ENCODE measurements around the gene FBXL17. TPM values are rescaled to one million over a fixed set of nuclear protein-coding genes. Genes with fewer than 3 reads are reported as not detected.

FBXL17 gene
- 36.7 TPM for total RNA-seq

DNA sequence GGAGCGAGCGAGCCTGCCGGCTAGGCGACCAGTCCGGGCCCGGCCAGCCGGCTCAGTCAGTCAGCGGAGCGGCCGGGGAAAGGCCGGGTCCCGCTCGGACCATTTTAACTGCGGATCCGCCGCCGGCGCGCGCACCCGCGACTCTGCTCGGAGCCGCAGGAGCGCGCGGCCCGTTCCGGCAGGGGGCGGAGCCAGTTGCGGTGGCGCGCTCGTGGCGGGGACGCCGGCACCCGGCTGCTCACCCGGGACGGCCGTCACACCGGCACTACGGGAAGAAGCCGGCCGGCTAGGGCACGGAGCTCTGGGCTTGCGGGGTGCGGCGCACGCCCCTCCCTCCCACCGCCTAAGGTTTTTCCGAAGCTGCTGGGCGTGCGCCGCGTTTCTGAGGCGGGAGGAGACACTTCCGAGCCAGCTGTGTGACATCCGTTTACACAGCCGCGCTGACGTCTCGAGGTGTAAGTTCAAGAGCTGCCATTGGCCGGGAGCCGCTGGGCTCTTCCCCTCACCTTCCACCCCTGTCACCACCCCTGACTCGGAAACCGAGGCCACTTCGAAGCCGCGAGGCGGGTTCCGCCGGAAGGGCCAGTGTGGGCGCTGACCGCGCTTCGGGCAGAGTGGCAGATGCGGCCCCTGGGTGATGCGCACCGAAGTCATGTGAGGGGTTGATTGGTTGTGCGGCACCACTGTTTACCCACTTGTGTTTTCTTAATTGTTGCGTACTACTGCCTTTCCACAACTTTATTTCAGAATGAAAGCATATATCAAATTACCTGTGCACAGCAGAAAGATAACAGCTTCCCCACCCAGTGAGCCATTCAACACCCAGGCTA, at the start of gene FBXL17:
Gene FBXL17, minus strand, starts transcription at position 145 of the 830 bp plus-strand sequence.

